Measurements from ENCODE around the gene SULF2.

DNA sequence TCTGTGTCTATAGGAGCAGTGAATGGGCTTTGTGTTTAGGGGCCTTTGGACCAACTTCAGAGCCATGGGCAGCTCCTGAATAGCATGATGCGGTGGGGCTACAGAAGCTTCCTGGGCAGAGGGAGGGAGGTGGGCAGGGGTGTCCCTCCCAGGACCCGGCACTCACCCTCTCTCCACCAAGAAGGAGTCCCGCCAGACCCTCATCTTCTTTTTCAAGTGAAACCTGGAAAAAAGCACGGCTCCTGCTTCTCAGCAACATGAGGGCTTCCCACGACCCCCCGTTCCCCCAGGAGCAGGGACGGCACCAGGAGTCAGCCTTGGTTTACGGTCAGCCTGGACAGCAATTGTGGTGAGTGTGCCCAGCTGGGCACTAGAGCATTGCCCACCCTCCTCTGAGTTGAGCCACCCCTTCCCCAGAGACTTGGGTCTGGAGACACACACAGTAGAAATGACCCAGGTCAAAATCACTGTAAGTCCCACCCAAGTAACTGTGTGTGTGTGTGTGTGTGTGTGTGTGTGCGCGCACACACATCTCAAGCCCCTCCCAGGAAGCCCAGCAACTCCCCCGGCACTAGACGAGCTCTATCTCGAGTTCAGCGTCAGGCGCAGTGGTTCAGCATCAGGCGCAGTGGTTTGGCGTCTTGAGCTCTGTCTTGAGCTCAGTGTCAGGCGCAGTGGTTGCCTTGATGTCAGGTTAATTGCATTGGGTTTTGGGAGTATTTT, 108.2 kb downstream of the SULF2 start:
- TF ChIP-seq GATA2 (IDR thresholded peaks at IDR 0.05; ENCODE audit: low read depth, low read length) (no peak), GATA3 (IDR thresholded peaks at IDR 0.05; ENCODE audit: low read depth, low read length) (no peak)

Data from SH-SY5Y (cell line).